ENCODE data around the gene IQGAP2. TPM values are rescaled to one million over a fixed set of nuclear protein-coding genes. Genes with fewer than 3 reads are reported as not detected.

Gene IQGAP2
- total RNA-seq, 1 donor from 2014 or later: not detected

GRCh38 chr5:76606701-76607100 is 203.6 kb downstream of the IQGAP2 start:
- Histone ChIP-seq H3K27me3 (ENCODE audit: control insufficient read depth, insufficient read depth, low read length) (peaks cover 5% of the 10 kb centered on the region), H3K4me3 (ENCODE audit: low read depth, low read length) (no peak overlapping the region), H3K36me3 (ENCODE audit: control insufficient read depth, insufficient read depth, low read length) (no peaks in the 10 kb centered on the region)
- no peak for TF ChIP-seq CTCF (IDR thresholded peaks at IDR 0.05; ENCODE audit: insufficient read depth, low read length, severe bottlenecking)
- DNase-seq (ENCODE audit: low read depth) (no peak), FAIRE-seq (no peak)

- peaks cover 5% of the 10 kb centered on the region for H3K27me3 ChIP-seq (ENCODE audit: control insufficient read depth, insufficient read depth, low read length)
- H3K36me3 ChIP-seq (ENCODE audit: control insufficient read depth, insufficient read depth, low read length): no peaks in the 10 kb centered on the region
- FAIRE-seq (no peak), DNase-seq (ENCODE audit: low read depth) (no peak)
- TF ChIP-seq CTCF (IDR thresholded peaks at IDR 0.05; ENCODE audit: insufficient read depth, low read length, severe bottlenecking): no peak
- no peak overlapping the region for H3K4me3 ChIP-seq (ENCODE audit: low read depth, low read length)
Observed at GRCh38 chr5:76607353-76607871, 204.3 kb downstream of the IQGAP2 start.

GRCh38 chr5:76608833-76609232 is 205.7 kb downstream of the IQGAP2 start:
- Histone ChIP-seq H3K36me3 (ENCODE audit: control insufficient read depth, insufficient read depth, low read length) (no peaks in the 10 kb centered on the region), H3K27me3 (ENCODE audit: control insufficient read depth, insufficient read depth, low read length) (peaks cover 2% of the 10 kb centered on the region), H3K4me3 (ENCODE audit: low read depth, low read length) (no peak overlapping the region)
- FAIRE-seq (no peak), DNase-seq (ENCODE audit: low read depth) (peak; percentile 64)
- no peak for TF ChIP-seq CTCF (IDR thresholded peaks at IDR 0.05; ENCODE audit: insufficient read depth, low read length, severe bottlenecking)

GRCh38 chr5:76610196-76610595 is 207.1 kb downstream of the IQGAP2 start:
- no peak for DNase-seq (ENCODE audit: low read depth)
- no peak for FAIRE-seq
- no peak for TF ChIP-seq CTCF (IDR thresholded peaks at IDR 0.05; ENCODE audit: insufficient read depth, low read length, severe bottlenecking)
- H3K36me3 ChIP-seq (ENCODE audit: control insufficient read depth, insufficient read depth, low read length): no peaks in the 10 kb centered on the region
- peaks cover 2% of the 10 kb centered on the region for H3K27me3 ChIP-seq (ENCODE audit: control insufficient read depth, insufficient read depth, low read length)
- no peak overlapping the region for H3K4me3 ChIP-seq (ENCODE audit: low read depth, low read length)

GRCh38 chr5:76612942-76613341 is 209.9 kb downstream of the IQGAP2 start:
- no peak for TF ChIP-seq CTCF (IDR thresholded peaks at IDR 0.05; ENCODE audit: insufficient read depth, low read length, severe bottlenecking)
- no peak for DNase-seq (ENCODE audit: low read depth)
- Histone ChIP-seq H3K4me3 (ENCODE audit: low read depth, low read length) (no peak overlapping the region), H3K27me3 (ENCODE audit: control insufficient read depth, insufficient read depth, low read length) (no peaks in the 10 kb centered on the region), H3K36me3 (ENCODE audit: control insufficient read depth, insufficient read depth, low read length) (no peaks in the 10 kb centered on the region)
- no peak for FAIRE-seq

- H3K36me3 ChIP-seq (ENCODE audit: control insufficient read depth, insufficient read depth, low read length): no peaks in the 10 kb centered on the region
- no peaks in the 10 kb centered on the region for H3K27me3 ChIP-seq (ENCODE audit: control insufficient read depth, insufficient read depth, low read length)
- no peak for DNase-seq (ENCODE audit: low read depth)
- no peak for FAIRE-seq
- TF ChIP-seq CTCF (IDR thresholded peaks at IDR 0.05; ENCODE audit: insufficient read depth, low read length, severe bottlenecking): no peak
- H3K4me3 ChIP-seq (ENCODE audit: low read depth, low read length): no peak overlapping the region
Observed at GRCh38 chr5:76615759-76616158, 212.7 kb downstream of the IQGAP2 start.
